Middle frontal gyrus (tissue), 1 donor: ENCODE data around the gene FCRLB.
"Not testable (repeated sequence)": the region's sequence is repeated elsewhere in the genome, so short reads cannot be mapped to it uniquely, and the experiment has no call there.

Source experiments
- DNase-seq: peaks from one replicate; pipeline ENCODE4 v3.0.0-alpha.2; 2015; ENCODE audit warnings: low spot score; ENCODE audit errors: extremely low spot score

FCRLB gene, protein sequence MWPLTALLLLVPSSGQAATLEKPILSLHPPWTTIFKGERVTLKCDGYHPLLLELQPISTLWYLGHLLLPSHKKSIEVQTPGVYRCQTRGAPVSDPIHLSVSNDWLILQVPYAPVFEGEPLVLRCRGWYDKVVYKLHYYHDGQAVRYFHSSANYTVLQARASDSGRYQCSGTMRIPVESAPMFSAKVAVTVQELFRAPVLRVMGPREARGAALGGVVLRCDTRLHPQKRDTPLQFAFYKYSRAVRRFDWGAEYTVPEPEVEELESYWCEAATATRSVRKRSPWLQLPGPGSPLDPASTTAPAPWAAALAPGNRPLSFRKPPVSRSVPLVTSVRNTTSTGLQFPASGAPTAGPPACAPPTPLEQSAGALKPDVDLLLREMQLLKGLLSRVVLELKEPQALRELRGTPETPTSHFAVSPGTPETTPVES

DNA sequence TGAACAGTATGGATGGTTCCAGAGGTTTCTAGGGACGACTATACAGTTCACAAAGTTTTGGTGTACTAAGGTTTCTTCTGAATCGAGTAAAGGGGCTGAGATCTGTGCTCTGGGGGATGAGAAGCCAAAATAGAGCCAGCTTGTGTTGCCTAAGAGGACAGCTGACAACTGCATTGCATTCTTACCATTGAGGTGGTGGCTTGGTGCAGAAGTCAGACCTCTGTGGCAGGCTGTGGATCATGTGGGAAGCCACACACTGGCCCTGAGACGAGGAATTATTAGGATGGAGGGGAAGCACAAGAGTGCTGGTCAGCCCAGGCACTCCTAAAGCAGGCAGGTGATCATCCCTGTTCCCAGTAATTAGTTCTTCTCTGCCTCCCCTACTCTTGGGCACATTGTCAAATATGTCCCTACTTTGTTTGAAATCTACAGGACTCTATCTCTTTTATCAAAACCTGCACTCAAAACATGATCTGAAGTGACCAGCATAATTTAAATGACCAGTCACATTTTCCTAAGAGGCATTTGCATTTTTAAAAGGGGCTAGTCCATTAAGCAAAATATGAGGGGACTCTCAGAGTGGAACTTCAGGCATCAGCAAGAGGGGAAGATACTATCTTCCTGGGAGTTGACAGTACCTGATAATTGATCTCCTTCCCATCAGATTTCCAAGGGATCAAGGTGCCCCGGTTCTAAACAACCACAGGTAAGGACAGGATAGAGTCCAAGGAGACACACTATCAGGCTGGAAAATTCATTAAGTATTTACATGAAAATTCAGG is at the start of gene FCRLB:
Gene FCRLB, plus strand, starts transcription at position 589 of the 782 bp plus-strand sequence. CDS start 1,129 bp downstream, outside the sequence.
- DNase-seq = no peak

DNA sequence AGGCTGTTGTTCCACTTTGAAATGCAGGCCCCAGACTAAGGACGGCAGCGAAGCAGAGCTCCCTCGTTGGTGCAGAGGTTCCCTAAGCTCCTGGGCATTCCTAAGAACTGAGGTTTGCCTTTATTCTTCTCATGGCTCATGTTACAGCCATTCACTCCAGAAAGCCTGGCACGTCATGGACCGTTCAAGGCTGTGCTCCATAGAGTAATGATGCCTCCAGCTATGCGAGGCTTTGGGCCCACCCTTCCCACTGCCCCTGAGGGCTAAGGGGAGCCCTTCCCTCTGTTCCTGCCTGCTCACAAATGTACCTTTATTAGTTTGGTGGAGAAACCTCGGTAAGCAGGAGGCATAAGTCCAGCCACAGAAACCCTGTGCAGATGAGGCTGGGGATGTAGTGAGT is 47.9 kb upstream of the FCRLB start:
- not testable (repeated sequence) for DNase-seq

DNA sequence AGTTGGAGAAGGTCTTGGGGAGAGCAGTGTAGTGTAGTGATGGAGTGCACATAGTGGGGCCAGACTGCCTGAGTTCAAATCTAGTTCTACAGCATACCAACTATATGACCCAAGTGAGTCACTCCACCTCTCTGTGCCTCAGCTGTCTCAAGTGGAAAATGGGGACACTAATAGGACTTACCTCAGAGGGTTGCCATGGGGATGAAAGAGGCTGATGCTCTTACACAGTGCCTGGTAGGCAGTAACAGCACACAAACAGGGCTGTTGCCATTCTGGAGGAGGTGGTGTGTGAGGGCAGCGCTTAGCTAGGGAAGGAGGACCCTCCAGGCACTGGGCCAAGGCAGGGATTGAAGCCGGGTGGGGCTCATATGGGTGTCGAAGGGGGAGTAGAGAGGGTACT is 46.9 kb upstream of the FCRLB start:
- DNase-seq = not testable (repeated sequence)

GRCh38 chr1:161674908-161675307 is 46.4 kb upstream of the FCRLB start:
- DNase-seq = not testable (repeated sequence)

- DNase-seq = no peak
Measured at GRCh38 chr1:161676441-161676840, 44.9 kb upstream of the FCRLB start.

DNA sequence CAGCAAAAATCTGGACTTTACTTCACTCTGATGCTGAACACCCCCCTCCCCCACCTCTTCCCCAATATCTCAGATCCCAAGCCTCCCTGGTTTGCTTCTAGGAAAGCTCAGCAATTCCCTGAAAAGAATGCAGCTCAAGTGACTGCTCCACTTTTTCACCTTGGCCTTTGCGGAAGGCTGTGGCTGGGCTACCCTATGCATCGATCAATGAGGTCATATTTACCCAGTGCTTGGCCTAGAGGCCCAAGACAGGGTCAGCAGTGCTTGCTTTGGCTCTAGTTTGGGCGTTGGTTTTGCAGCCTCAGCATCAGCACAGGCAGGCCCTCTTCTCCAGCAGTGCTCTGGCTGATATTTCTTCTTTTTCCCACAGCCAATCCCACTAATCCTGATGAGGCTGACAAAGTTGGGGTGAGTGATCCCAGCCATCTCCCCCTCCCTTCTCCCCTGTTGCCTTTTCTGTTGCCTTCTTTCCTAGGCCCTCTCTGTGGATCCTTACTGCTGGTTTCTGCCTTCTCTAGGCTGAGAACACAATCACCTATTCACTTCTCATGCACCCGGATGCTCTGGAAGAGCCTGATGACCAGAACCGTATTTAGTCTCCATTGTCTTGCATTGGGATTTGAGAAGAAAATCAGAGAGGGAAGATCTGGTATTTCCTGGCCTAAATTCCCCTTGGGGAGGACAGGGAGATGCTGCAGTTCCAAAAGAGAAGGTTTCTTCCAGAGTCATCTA is 44.2 kb upstream of the FCRLB start:
- no peak for DNase-seq

DNA sequence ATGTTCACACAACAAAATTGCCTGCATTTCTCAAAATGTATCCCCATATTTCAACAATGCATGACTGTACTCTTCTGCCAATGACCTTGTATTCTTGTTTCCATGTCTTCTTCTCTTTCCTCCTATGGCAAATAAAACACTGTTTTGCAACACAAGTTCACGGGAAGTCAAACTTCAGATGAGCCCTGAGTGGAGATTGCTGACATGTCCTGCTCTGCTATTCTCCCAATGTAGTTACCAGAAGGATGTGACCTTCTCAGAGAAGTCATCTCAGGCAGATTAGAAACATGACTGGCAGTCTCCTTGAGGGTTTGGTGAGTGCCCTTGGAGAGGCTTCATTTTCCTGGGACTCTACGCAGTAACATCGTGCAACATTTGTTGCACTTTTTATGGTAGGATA is 42.8 kb upstream of the FCRLB start:
- no peak for DNase-seq

DNA sequence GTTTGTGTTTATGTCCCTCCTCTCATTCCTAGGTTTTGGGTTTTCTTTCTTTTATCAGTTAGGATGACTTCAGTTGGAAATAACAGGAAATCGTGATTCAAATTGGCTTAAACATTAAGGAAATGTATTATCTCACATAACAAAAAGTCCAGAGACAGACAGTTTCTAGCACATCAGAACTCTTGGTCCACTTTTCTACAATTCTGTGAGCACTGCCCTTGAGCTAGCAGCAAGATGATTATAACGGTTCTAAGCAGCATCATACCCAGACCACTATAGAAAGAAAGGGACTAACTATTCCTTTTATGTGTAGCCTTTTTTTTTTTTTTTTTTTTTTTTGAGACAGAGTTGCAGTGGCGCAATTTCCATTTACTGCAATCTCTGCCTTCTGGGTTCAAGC is 39.5 kb upstream of the FCRLB start:
- no peak for DNase-seq

GRCh38 chr1:161688946-161689345 is 32.4 kb upstream of the FCRLB start:
- no peak for DNase-seq

GRCh38 chr1:161691846-161692245 is 29.5 kb upstream of the FCRLB start:
- no peak for DNase-seq

GRCh38 chr1:161693020-161693712 is 28.2 kb upstream of the FCRLB start:
- not testable (repeated sequence) for DNase-seq

GRCh38 chr1:161698302-161698701 is 23.0 kb upstream of the FCRLB start:
- DNase-seq = not testable (repeated sequence)

DNA sequence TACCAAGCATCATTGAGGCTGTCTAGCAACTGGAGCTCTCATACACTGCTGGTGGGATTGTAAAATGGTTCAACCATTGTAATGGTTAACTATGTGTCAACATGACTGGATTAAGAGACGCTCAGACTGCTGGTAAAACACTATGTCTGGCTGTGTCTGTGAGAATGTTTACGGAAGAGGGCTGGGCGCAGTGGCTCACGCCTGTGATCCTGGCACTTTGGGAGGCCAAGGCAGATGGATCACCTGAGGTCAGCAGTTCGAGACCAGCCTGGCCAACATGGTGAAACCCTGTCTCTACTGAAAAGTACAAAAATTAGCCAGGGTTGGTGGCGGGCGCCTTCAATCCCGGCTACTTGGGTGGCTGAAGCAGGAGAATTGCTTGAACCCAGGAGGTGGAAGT is 19.1 kb upstream of the FCRLB start:
- DNase-seq = no peak

GRCh38 chr1:161705537-161705936 is 15.8 kb upstream of the FCRLB start:
- no peak for DNase-seq

- no peak for DNase-seq
Measured at GRCh38 chr1:161706113-161706481, 15.2 kb upstream of the FCRLB start.

- peak; percentile 37 for DNase-seq
Measured at GRCh38 chr1:161706482-161707347, 14.6 kb upstream of the FCRLB start, which contains the start of gene FCRLA. Gene FCRLA, plus strand, starts transcription at chr1:161707229. Its CDS starts 36 bp downstream, at chr1:161707265.

DNA sequence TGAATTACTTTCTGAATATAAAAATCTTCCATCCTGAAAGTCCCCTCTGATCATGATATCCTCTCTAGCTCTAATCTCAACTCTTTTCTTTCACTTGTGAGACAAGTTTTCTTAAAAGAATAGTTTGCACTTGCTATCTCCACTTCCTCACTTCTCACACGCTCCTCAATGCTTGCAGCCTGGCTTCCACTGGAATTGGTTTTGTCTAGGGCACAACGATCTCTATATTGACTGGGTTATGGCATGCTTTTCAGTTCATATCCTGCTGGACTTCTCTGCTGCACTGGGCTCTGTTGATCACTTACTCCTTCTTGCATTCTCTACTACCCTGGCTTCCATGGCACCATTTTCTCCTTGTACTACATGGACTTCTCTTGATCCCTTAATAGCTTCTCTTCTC is 13.8 kb upstream of the FCRLB start:
- DNase-seq = no peak

GRCh38 chr1:161709373-161709772 is 12.0 kb upstream of the FCRLB start:
- no peak for DNase-seq

- DNase-seq = no peak
Measured at GRCh38 chr1:161710560-161710959, 10.8 kb upstream of the FCRLB start.
